ENCODE data around the gene CLMN.

GRCh38 chr14:95307402-95308041 lies 12.2 kb downstream of the CLMN start:
- TF ChIP-seq, protein P1, sequence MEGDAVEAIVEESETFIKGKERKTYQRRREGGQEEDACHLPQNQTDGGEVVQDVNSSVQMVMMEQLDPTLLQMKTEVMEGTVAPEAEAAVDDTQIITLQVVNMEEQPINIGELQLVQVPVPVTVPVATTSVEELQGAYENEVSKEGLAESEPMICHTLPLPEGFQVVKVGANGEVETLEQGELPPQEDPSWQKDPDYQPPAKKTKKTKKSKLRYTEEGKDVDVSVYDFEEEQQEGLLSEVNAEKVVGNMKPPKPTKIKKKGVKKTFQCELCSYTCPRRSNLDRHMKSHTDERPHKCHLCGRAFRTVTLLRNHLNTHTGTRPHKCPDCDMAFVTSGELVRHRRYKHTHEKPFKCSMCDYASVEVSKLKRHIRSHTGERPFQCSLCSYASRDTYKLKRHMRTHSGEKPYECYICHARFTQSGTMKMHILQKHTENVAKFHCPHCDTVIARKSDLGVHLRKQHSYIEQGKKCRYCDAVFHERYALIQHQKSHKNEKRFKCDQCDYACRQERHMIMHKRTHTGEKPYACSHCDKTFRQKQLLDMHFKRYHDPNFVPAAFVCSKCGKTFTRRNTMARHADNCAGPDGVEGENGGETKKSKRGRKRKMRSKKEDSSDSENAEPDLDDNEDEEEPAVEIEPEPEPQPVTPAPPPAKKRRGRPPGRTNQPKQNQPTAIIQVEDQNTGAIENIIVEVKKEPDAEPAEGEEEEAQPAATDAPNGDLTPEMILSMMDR (IDR thresholded peaks at IDR 0.05): no peak
- no peak for TF ChIP-seq EZH2phosphoT487 (IDR thresholded peaks at IDR 0.05)
- no peak for TF ChIP-seq EZH2 (IDR thresholded peaks at IDR 0.05)

Data from neural progenitor cell (in vitro differentiated cells).